Embryonic facial prominence (tissue), 1 donor: ENCODE data around the gene RUBCNL.

Source experiments
- DNase-seq: peaks from one replicate; pipeline ENCODE4 v3.0.0-alpha.2; 2016; ENCODE audit errors: extremely low spot score

RUBCNL gene

DNA sequence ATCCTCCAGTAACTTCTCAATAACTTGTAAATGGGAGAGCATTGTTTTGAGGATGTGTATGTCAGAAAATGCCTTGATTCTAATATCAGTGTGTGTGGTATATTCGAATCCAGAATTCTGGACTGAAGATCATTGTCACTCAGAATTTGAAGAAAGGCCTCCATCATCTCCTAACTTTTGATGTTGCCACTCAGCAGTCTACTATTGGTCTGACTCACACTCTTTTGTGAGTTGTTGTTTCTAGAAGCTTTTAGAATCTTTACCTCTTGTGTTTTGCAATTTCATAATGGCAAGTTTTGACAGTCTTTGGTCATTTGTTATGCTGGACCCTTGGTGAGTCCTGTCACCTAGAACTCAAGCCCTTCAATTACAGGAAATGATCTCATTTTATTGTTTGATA lies 77.0 kb downstream of the RUBCNL start:
- DNase-seq = no peak

GRCh38 chr13:46307554-46307953 lies 79.5 kb downstream of the RUBCNL start:
- DNase-seq = no peak

GRCh38 chr13:46304546-46304945 lies 82.5 kb downstream of the RUBCNL start:
- no peak for DNase-seq

DNA sequence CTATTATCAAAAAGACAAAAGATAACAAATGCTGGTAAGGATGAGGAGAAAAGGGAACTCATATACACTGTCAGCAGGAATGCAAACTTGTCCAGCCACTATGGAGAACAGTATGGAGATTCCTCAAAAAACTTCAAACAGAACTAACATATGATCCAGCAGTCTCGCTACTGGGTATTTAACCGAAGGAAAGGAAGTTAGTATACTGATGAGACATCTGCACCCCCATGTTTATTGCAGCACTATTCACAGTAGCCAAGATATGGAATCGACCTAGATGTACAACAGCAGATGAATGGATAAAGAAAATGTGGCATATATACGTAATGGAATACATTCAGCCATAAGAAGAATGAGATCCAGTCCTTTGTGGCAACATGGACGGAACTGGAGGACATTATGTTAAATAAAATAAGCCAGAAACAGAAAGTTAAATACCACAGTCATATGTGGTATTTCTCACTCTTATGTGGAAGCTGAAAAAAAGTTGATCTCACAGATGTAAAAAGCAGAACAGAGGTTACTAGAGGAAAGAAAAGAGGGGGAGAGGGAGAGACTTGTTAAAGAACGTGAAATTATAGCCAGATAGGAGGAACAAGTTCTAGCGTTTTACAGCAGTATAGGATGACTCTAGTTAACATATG lies 83.2 kb downstream of the RUBCNL start:
- DNase-seq = no peak

DNA sequence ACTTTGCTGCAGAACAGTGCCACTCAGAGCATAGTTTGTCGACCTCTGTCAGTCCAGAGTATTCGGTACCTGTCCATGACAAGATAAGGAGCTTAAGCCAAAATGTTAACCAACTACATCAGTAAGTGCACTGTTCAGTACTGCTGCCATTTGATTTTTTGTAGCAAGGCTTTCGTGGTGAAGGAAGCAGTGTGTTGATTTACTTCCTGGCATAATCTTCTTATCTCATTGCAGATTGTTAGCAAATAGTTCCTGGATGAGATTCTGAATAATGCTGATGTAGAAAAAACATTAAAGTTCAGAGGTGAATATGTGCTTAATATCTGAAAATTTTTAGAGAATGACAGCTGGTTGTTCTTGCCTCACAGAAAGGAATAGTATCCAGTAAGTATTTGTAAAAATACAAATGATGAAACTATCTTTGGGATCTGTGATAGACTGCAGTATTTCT lies 89.7 kb downstream of the RUBCNL start:
- no peak for DNase-seq

DNA sequence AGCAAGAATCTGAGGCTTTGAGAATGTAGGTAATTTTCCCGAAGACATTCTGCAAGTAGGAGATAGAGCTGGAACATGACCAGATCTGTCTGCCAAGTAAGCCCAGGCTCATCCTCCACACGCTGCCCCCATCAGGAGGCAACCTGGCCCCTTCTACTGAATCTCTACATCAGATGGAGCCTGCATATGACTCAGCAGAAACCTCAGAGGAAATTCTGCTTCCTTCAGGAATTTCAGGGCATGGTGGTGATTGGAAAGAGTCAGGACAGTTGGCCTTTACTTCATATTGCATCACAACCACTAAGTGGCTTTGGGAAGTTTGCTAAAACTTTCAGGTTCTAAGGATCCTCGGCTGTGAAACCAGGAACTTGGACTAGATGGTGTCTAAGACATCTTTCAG lies 90.1 kb downstream of the RUBCNL start:
- DNase-seq = no peak

- no peak for DNase-seq
Observed at GRCh38 chr13:46296115-46296822, 90.8 kb downstream of the RUBCNL start.

DNA sequence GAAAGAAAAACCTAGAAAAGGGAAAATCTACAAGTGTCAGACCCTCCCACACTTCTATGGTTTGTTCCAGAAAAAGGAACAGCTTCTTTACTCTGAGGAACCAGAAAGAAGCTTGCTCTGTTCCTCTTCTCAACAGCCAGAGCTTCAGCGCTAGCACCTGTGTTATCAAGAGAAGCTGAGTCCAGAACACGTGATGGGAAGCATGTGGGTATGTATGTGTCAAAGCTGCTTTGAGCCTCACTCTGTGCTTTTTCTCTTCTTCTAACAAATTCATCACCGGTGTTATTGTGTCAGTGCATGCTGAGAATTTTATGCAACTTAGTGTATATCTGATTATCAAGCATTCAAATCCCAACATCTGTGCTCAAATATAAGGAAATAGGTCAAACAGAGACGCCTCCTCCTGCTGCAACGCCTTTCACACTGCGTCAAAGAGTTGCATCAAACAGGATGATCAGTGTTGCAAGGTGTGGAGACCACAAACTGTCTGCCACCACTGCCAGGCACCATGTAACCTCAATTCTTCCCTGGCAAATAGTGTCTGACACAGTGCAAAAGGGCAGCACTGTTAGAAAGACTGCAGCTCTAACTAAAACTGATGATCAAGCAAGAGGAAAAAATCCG lies 91.4 kb downstream of the RUBCNL start:
- DNase-seq = no peak

- no peak for DNase-seq
Observed at GRCh38 chr13:46293436-46293835, 93.6 kb downstream of the RUBCNL start.
